ENCODE data around the gene EGR4.

Gene EGR4

GRCh38 chr2:73269686-73270465 lies 23.5 kb downstream of the EGR4 start:
- Histone ChIP-seq H3K79me1 (ENCODE audit: low read depth, low read length) (peaks cover 7% of the 10 kb centered on the region), H2BK15ac (ENCODE audit: low read length) (no peak overlapping the region), H4K8ac (ENCODE audit: low read depth, low read length) (no peak overlapping the region), H3K27ac (replicated peaks; ENCODE audit: low read length) (no peak overlapping the region), H2BK12ac (ENCODE audit: low read length) (no peak overlapping the region), H3K4ac (ENCODE audit: low read length) (no peak overlapping the region), H3K4me3 (ENCODE audit: low read length in 2 of 2) (peak overlapping the region in 1 of 2 donors; percentile 70), H3K23ac (ENCODE audit: low read depth, low read length, poor library complexity) (no peak overlapping the region), H3K9me3 (replicated peaks in 1 of 2; ENCODE audit: control insufficient read depth in 2 of 2, insufficient read depth in 1 of 2, low read depth in 1 of 2, low read length in 2 of 2) (peaks cover 0 to 2% of the 10 kb centered on the region in 2 donors), H4K91ac (ENCODE audit: low read depth, low read length, poor library complexity) (no peak overlapping the region), H2BK5ac (ENCODE audit: low read length) (no peak overlapping the region), H3K9ac (ENCODE audit: low read depth, low read length, poor library complexity) (peak overlapping the region; percentile 32), H3K4me1 (ENCODE audit: control insufficient read depth in 2 of 2, insufficient read depth in 1 of 2, low read depth in 1 of 2, low read length in 2 of 2) (peaks cover 0 to 16% of the 10 kb centered on the region in 2 donors), H2BK120ac (ENCODE audit: low read depth, low read length) (no peak overlapping the region), H3K36me3 (replicated peaks in 1 of 2; ENCODE audit: control insufficient read depth in 2 of 2, insufficient read depth in 2 of 2, low read length in 2 of 2) (no peaks in the 10 kb centered on the region), H3K4me2 (ENCODE audit: insufficient read depth, low read length, poor library complexity, severe bottlenecking) (peak overlapping the region; percentile 84), H3K18ac (ENCODE audit: low read length) (peak overlapping the region; percentile 50), H2AFZ (ENCODE audit: low read length) (no peak overlapping the region), H2AK5ac (ENCODE audit: low read depth, low read length) (no peak overlapping the region), H3K27me3 (ENCODE audit: control insufficient read depth in 3 of 3, insufficient read depth in 3 of 3, low read depth in 1 of 3, low read length in 3 of 3) (peaks cover 0 to 29% (median 8%) of the 10 kb centered on the region in 3 experiments), H3K14ac (ENCODE audit: low read length) (no peak overlapping the region)
- no CpG with 5 or more reads among the region's 22 CpGs for WGBS, 2 donors (ENCODE audit: extremely low coverage in 2 of 2, insufficient read length in 2 of 2, insufficient replicate concordance in 1 of 2)
- DNase-seq (ENCODE audit: low spot score), result no peak

DNA sequence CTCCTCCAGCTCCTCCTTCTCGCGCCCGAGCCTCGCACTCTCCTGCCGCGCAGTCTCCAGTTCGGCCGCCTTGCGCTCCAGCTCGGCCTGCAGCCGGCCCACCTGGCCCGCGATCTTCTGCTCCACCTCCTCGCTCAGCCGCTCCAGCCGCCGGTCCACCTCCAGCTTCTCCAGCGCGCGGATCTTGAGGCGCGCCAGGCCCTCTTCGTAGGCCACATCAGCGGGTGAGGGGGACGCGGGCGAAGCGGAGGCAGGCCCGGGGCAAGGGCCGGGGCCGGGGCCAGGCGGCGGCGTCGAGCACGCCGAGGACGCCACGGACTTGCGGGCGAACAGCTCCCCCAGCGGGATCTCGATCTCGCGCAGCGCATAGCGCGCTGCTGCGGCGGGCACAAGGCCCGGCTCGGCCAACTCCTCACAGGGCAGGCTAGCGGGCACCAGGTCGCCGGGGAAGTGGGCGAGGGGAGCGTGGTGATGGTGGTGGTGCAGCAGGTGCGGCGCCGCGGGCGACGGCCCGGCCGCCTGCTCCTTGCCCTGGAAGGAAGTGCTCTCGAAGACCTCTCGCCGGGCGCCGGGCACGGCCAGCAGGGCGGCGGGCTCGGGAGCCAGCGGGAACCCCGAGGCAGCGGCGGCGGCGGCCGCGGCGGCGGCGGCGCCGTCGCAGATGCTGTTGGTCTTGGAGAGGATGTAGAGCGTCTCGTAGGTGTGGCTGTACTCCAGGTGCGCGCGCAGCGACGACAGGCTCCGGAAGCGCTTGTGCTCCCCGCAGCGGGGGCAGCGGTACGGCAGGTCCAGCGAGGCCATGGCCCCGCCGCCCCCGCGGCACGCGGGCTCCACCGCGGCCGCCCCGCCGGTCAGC lies 24.3 kb downstream of the EGR4 start:
- Histone ChIP-seq H4K8ac (ENCODE audit: low read depth, low read length) (peak overlapping the region; percentile 25), H3K4me2 (ENCODE audit: insufficient read depth, low read length, poor library complexity, severe bottlenecking) (peak overlapping the region; percentile 84), H2BK15ac (ENCODE audit: low read length) (peak overlapping the region; percentile 69), H3K9ac (ENCODE audit: low read depth, low read length, poor library complexity) (peak overlapping the region; percentile 79), H2BK120ac (ENCODE audit: low read depth, low read length) (peak overlapping the region; percentile 88), H3K4me1 (ENCODE audit: control insufficient read depth in 2 of 2, insufficient read depth in 1 of 2, low read depth in 1 of 2, low read length in 2 of 2) (peaks cover 0 to 16% of the 10 kb centered on the region in 2 donors), H3K18ac (ENCODE audit: low read length) (peak overlapping the region; percentile 88), H3K36me3 (replicated peaks in 1 of 2; ENCODE audit: control insufficient read depth in 2 of 2, insufficient read depth in 2 of 2, low read length in 2 of 2) (no peaks in the 10 kb centered on the region), H2AFZ (ENCODE audit: low read length) (no peak overlapping the region), H3K27me3 (ENCODE audit: control insufficient read depth in 3 of 3, insufficient read depth in 3 of 3, low read depth in 1 of 3, low read length in 3 of 3) (peaks cover 0 to 29% (median 8%) of the 10 kb centered on the region in 3 experiments), H3K4me3 (ENCODE audit: low read length in 2 of 2) (peak overlapping the region in 1 of 2 donors; percentile 70), H4K91ac (ENCODE audit: low read depth, low read length, poor library complexity) (no peak overlapping the region), H2AK5ac (ENCODE audit: low read depth, low read length) (peak overlapping the region; percentile 61), H3K23ac (ENCODE audit: low read depth, low read length, poor library complexity) (peak overlapping the region; percentile 95), H2BK5ac (ENCODE audit: low read length) (no peak overlapping the region), H3K27ac (replicated peaks; ENCODE audit: low read length) (no peak overlapping the region), H3K14ac (ENCODE audit: low read length) (no peak overlapping the region), H3K9me3 (replicated peaks in 1 of 2; ENCODE audit: control insufficient read depth in 2 of 2, insufficient read depth in 1 of 2, low read depth in 1 of 2, low read length in 2 of 2) (peaks cover 0 to 2% of the 10 kb centered on the region in 2 donors), H2BK12ac (ENCODE audit: low read length) (no peak overlapping the region), H3K79me1 (ENCODE audit: low read depth, low read length) (peaks cover 7% of the 10 kb centered on the region), H3K4ac (ENCODE audit: low read length) (peak overlapping the region; percentile 10)
- no CpG with 5 or more reads among the region's 113 CpGs for WGBS, 2 donors (ENCODE audit: extremely low coverage in 2 of 2, insufficient read length in 2 of 2, insufficient replicate concordance in 1 of 2)
- no peak for DNase-seq (ENCODE audit: low spot score)

GRCh38 chr2:73268366-73268829 lies 24.9 kb downstream of the EGR4 start:
- no CpG with 5 or more reads among the region's 14 CpGs for WGBS, 2 donors (ENCODE audit: extremely low coverage in 2 of 2, insufficient read length in 2 of 2, insufficient replicate concordance in 1 of 2)
- peak overlapping the region; percentile 61 for H2AK5ac ChIP-seq (ENCODE audit: low read depth, low read length)
- H3K27me3 ChIP-seq (ENCODE audit: control insufficient read depth in 3 of 3, insufficient read depth in 3 of 3, low read depth in 1 of 3, low read length in 3 of 3), result peaks cover 0 to 29% (median 8%) of the 10 kb centered on the region in 3 experiments

More at GRCh38 chr2:73268366-73268829, 24.9 kb downstream of the EGR4 start:
- H2BK5ac ChIP-seq (ENCODE audit: low read length), result no peak overlapping the region
- peak overlapping the region; percentile 84 for H3K4me2 ChIP-seq (ENCODE audit: insufficient read depth, low read length, poor library complexity, severe bottlenecking)
- no peak for DNase-seq (ENCODE audit: low spot score)
- no peak overlapping the region for H2AFZ ChIP-seq (ENCODE audit: low read length)
- no peak overlapping the region for H2BK12ac ChIP-seq (ENCODE audit: low read length)
- H3K36me3 ChIP-seq (replicated peaks in 1 of 2; ENCODE audit: control insufficient read depth in 2 of 2, insufficient read depth in 2 of 2, low read length in 2 of 2), result peaks cover 0 to 3% of the 10 kb centered on the region in 2 donors
- peaks cover 7% of the 10 kb centered on the region for H3K79me1 ChIP-seq (ENCODE audit: low read depth, low read length)
- H3K4me3 ChIP-seq (ENCODE audit: low read length in 2 of 2), result peak overlapping the region in 1 of 2 donors; percentile 70
- H3K23ac ChIP-seq (ENCODE audit: low read depth, low read length, poor library complexity), result peak overlapping the region; percentile 95
- H3K4ac ChIP-seq (ENCODE audit: low read length), result peak overlapping the region; percentile 10
- no peak overlapping the region for H3K27ac ChIP-seq (replicated peaks; ENCODE audit: low read length)
- peaks cover 0 to 16% of the 10 kb centered on the region in 2 donors for H3K4me1 ChIP-seq (ENCODE audit: control insufficient read depth in 2 of 2, insufficient read depth in 1 of 2, low read depth in 1 of 2, low read length in 2 of 2)
- H4K8ac ChIP-seq (ENCODE audit: low read depth, low read length), result no peak overlapping the region
- H3K18ac ChIP-seq (ENCODE audit: low read length), result peak overlapping the region; percentile 88
- peak overlapping the region; percentile 69 for H2BK15ac ChIP-seq (ENCODE audit: low read length)
- peaks cover 0 to under 1% of the 10 kb centered on the region in 2 donors for H3K9me3 ChIP-seq (replicated peaks in 1 of 2; ENCODE audit: control insufficient read depth in 2 of 2, insufficient read depth in 1 of 2, low read depth in 1 of 2, low read length in 2 of 2)
- H3K9ac ChIP-seq (ENCODE audit: low read depth, low read length, poor library complexity), result peak overlapping the region; percentile 79
- H2BK120ac ChIP-seq (ENCODE audit: low read depth, low read length), result peak overlapping the region; percentile 88
- H4K91ac ChIP-seq (ENCODE audit: low read depth, low read length, poor library complexity), result no peak overlapping the region
- H3K14ac ChIP-seq (ENCODE audit: low read length), result no peak overlapping the region
